Activated CD4-positive, alpha-beta T cell treated with anti-CD3 and anti-CD28 coated beads, Interleukin-2, amount 50 U/mL, for 16 hours (primary cell): Measurements from ENCODE around the gene EAF1.
"Not testable (repeated sequence)": the region's sequence is repeated elsewhere in the genome, so short reads cannot be mapped to it uniquely, and the experiment has no call there.

Experiments used
- DNase-seq: peaks from one replicate; pipeline ENCODE4 v3.0.0-alpha.2; 2020

The EAF1 gene

GRCh38 chr3:15453501-15453900 lies 26.1 kb downstream of the EAF1 start:
- DNase-seq: no peak

GRCh38 chr3:15453991-15454625 lies 26.7 kb downstream of the EAF1 start:
- no peak for DNase-seq

- no peak for DNase-seq
Measured at GRCh38 chr3:15454965-15455364, 27.6 kb downstream of the EAF1 start.

GRCh38 chr3:15455756-15456155 lies 28.4 kb downstream of the EAF1 start:
- DNase-seq: no peak

GRCh38 chr3:15456321-15456720 lies 28.9 kb downstream of the EAF1 start:
- no peak for DNase-seq

- DNase-seq: not testable (repeated sequence)
Measured at GRCh38 chr3:15456915-15457314, 29.5 kb downstream of the EAF1 start.

GRCh38 chr3:15458212-15458780 lies 30.9 kb downstream of the EAF1 start:
- DNase-seq: no peak

- DNase-seq: peak; percentile 35
Measured at GRCh38 chr3:15460891-15461531, 33.6 kb downstream of the EAF1 start.

GRCh38 chr3:15462451-15462850 lies 35.1 kb downstream of the EAF1 start:
- no peak for DNase-seq

- no peak for DNase-seq
Measured at GRCh38 chr3:15465876-15466585, 38.6 kb downstream of the EAF1 start.

- DNase-seq: no peak
Measured at GRCh38 chr3:15467227-15468181, 40.1 kb downstream of the EAF1 start.

GRCh38 chr3:15470261-15470660 lies 42.9 kb downstream of the EAF1 start:
- no peak for DNase-seq

- DNase-seq: no peak
Measured at GRCh38 chr3:15470849-15471248, 43.5 kb downstream of the EAF1 start.

- no peak for DNase-seq
Measured at GRCh38 chr3:15471861-15472260, 44.5 kb downstream of the EAF1 start.

GRCh38 chr3:15475161-15475560 lies 47.8 kb downstream of the EAF1 start:
- DNase-seq: no peak

GRCh38 chr3:15476378-15476777 lies 49.0 kb downstream of the EAF1 start:
- no peak for DNase-seq

GRCh38 chr3:15477951-15478639 lies 50.7 kb downstream of the EAF1 start:
- DNase-seq: no peak

- no peak for DNase-seq
Measured at GRCh38 chr3:15478640-15478979, 51.2 kb downstream of the EAF1 start.

GRCh38 chr3:15479400-15480224 lies 52.2 kb downstream of the EAF1 start:
- no peak for DNase-seq

- not testable (repeated sequence) for DNase-seq
Measured at GRCh38 chr3:15484551-15484950, 57.2 kb downstream of the EAF1 start.

- no peak for DNase-seq
Measured at GRCh38 chr3:15486020-15486419, 58.6 kb downstream of the EAF1 start.
